HAP-1 (cell line): ENCODE data around the gene NT5DC2.

Source experiments
- DNase-seq, 2 experiments: peaks; one replicate each; pipeline ENCODE4 v3.0.0-alpha.2; 2016 to 2020; ENCODE audit warnings: low spot score in 2 of 2
- H3K27me3 ChIP-seq: fragments of 250-450 bp; sonication (Bioruptor Pico); 2 replicates; pipeline ENCODE4 v1.5.1; 2020; ENCODE audit warnings: low read depth, mild to moderate bottlenecking, moderate library complexity
- H3K36me3 ChIP-seq: fragments of 250-450 bp; sonication (Bioruptor Pico); replicated peaks from 2 replicates; pipeline ENCODE4 v1.5.1; 2020; ENCODE audit warnings: mild to moderate bottlenecking
- H3K4me1 ChIP-seq: fragments of 250-450 bp; sonication (Bioruptor Pico); 2 replicates; pipeline ENCODE4 v1.5.1; 2020; ENCODE audit warnings: mild to moderate bottlenecking
- H3K4me3 ChIP-seq: fragments of 250-450 bp; sonication (Bioruptor Pico); 2 replicates; pipeline ENCODE4 v1.5.1; 2020; ENCODE audit warnings: mild to moderate bottlenecking, moderate library complexity
- H3K9me3 ChIP-seq: fragments of 250-450 bp; sonication (Bioruptor Pico); 2 replicates; pipeline ENCODE4 v1.5.1; 2020; ENCODE audit warnings: mild to moderate bottlenecking, moderate library complexity
- in situ Hi-C: fragments of 300-500 bp; cut with MboI; formaldehyde crosslinking; loops from 3 replicates; pipeline ENCODE4 v1.14.3; 2020; ENCODE audit warnings: low sequenced_read_pairs, inconsistent platforms, mixed read lengths

Gene NT5DC2

DNA sequence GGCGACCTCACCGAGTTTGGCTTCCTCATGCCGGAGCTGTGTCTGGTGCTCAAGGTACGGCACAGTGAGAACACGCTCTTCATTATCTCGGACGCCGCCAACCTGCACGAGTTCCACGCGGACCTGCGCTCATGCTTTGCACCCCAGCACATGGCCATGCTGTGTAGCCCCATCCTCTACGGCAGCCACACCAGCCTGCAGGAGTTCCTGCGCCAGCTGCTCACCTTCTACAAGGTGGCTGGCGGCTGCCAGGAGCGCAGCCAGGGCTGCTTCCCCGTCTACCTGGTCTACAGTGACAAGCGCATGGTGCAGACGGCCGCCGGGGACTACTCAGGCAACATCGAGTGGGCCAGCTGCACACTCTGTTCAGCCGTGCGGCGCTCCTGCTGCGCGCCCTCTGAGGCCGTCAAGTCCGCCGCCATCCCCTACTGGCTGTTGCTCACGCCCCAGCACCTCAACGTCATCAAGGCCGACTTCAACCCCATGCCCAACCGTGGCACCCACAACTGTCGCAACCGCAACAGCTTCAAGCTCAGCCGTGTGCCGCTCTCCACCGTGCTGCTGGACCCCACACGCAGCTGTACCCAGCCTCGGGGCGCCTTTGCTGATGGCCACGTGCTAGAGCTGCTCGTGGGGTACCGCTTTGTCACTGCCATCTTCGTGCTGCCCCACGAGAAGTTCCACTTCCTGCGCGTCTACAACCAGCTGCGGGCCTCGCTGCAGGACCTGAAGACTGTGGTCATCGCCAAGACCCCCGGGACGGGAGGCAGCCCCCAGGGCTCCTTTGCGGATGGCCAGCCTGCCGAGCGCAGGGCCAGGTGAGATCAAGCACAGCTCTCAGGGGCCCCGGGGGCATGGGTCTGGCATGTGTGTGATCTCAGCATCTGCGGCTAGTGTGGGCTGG lies 45.6 kb downstream of the NT5DC2 start:
- no peak for DNase-seq
- in situ Hi-C loops, result no loop called here
- H3K27me3 ChIP-seq, result no peaks in the 10 kb centered on the region
- no peaks in the 10 kb centered on the region for H3K4me1 ChIP-seq
- H3K9me3 ChIP-seq, result no peaks in the 10 kb centered on the region
- H3K4me3 ChIP-seq, result no peak overlapping the region
- peaks cover 72% of the 10 kb centered on the region for H3K36me3 ChIP-seq

DNA sequence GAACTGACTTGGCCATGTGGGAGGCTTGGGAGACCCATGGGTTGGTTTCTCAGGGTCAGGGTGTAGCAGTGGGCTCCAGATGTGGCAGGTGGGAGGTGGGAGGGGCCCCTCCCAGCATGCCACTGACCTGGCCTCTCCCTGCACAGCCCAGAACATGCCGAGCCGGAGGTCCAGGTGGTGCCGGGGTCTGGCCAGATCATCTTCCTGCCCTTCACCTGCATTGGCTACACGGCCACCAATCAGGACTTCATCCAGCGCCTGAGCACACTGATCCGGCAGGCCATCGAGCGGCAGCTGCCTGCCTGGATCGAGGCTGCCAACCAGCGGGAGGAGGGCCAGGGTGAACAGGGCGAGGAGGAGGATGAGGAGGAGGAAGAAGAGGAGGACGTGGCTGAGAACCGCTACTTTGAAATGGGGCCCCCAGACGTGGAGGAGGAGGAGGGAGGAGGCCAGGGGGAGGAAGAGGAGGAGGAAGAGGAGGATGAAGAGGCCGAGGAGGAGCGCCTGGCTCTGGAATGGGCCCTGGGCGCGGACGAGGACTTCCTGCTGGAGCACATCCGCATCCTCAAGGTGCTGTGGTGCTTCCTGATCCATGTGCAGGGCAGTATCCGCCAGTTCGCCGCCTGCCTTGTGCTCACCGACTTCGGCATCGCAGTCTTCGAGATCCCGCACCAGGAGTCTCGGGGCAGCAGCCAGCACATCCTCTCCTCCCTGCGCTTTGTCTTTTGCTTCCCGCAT lies 46.4 kb downstream of the NT5DC2 start:
- in situ Hi-C loops, result no loop called here
- peaks cover 74% of the 10 kb centered on the region for H3K36me3 ChIP-seq
- no peaks in the 10 kb centered on the region for H3K4me1 ChIP-seq

DNA sequence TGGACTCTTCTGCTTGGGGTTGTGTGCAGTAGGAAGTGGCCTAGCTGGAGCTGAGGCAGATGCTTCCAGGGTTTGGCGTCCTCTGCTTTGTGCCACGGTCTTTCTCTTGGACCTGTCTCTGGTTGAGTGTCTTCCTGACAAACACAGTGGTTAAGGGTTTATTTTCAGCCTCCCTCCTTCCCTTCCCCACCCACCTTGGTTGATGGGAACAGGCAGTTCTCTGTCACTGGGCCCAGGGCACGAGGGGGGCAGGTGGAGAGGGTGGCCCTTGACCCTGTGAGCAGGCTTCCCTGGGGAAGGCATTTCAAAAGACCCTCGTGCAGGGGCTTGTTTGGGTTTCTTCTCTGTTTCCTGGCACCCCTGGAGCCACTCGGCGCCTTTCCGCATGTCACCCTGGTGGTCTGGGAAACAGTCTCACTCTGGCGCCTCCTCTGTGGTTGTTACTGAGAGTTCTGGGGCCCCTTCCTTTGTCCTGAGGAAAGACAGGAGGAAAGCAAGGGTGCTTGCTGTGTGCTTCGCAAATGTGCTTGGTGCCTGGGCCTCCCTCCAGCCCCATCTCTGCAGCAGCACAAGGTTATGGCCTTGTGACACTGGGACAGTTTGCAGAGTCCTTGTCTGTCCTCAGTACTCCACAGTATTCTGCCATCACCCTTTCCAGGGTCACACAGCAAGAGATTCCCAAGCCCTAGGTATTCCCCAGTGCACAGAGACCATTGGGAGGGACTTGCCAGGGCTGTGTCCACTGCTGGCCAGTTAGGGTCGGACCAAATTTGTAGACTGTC lies 48.8 kb downstream of the NT5DC2 start:
- Histone ChIP-seq H3K4me3 (no peak overlapping the region), H3K9me3 (no peaks in the 10 kb centered on the region), H3K4me1 (no peaks in the 10 kb centered on the region), H3K27me3 (no peaks in the 10 kb centered on the region), H3K36me3 (peaks cover 74% of the 10 kb centered on the region)
- in situ Hi-C loops, result no loop called here
- no peak for DNase-seq

More for the DNA sequence above, 46.4 kb downstream of the NT5DC2 start:
- DNase-seq, result no peak
- H3K9me3 ChIP-seq, result no peaks in the 10 kb centered on the region
- no peaks in the 10 kb centered on the region for H3K27me3 ChIP-seq
- no peak overlapping the region for H3K4me3 ChIP-seq

DNA sequence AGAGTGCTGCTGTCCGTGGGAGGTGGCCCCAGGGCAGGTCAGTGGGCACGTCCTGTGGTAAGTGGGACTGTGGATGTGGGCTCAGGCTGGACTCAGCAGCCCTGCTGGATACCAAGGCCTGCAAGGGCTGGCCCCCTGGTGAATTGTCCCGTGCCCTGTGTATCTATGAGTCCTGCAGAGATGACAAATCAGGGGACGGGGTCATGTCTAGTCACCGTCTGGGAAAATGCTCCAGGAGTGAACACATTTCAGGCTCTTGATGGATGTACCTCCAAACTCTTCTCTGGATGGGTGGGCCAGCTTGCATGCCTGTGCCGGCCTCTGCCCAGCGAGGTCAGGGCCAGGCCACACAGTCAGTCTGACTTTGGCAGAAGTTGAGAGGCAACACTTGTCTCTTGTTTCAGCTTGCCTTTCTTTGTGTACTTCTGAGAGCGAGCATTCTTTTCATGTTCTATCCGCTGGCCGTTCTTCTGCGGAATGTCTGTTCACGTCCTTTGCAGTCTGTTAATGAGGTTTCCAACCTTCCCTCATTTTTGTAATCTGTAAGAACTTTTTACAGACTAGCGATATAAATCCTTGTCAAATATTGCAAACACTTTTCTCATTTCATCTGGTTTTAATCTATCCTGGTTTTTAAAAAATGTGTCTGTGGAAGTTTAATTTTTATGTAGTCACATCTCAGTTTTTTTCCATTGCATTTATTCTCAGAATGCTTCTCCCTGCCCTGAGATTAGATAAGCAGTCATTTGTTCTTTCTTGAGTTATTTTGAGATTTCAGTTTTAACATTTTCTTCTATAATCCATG lies 49.9 kb downstream of the NT5DC2 start:
- H3K4me1 ChIP-seq, result no peaks in the 10 kb centered on the region
- no peaks in the 10 kb centered on the region for H3K27me3 ChIP-seq
- H3K36me3 ChIP-seq, result peaks cover 74% of the 10 kb centered on the region
- no peaks in the 10 kb centered on the region for H3K9me3 ChIP-seq
- H3K4me3 ChIP-seq, result no peak overlapping the region
- in situ Hi-C loops, result no loop called here
- no peak for DNase-seq

DNA sequence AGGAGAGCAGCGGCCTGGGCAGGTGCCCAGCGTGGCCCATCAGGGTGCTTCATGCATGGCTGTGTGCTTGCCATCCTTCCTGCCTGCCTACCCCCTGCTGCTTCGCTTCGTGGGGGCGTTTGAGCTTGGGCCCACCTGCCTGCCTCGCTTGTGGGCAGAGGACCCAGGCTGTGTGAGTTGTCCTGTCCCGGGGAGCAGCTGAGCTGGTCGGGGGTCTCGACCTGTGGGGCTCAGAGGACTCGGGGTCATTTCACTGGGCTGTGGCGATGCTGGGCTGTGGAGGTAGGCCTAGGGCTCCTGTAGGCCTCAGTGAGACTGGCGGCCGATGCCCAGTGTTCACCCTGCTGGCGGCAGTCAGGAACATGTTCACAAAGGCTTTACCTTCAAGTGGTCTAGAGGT lies 50.6 kb downstream of the NT5DC2 start:
- Histone ChIP-seq H3K4me3 (no peak overlapping the region), H3K36me3 (peaks cover 76% of the 10 kb centered on the region), H3K9me3 (no peaks in the 10 kb centered on the region), H3K4me1 (no peaks in the 10 kb centered on the region), H3K27me3 (no peaks in the 10 kb centered on the region)
- in situ Hi-C loops, result no loop called here
- no peak for DNase-seq

DNA sequence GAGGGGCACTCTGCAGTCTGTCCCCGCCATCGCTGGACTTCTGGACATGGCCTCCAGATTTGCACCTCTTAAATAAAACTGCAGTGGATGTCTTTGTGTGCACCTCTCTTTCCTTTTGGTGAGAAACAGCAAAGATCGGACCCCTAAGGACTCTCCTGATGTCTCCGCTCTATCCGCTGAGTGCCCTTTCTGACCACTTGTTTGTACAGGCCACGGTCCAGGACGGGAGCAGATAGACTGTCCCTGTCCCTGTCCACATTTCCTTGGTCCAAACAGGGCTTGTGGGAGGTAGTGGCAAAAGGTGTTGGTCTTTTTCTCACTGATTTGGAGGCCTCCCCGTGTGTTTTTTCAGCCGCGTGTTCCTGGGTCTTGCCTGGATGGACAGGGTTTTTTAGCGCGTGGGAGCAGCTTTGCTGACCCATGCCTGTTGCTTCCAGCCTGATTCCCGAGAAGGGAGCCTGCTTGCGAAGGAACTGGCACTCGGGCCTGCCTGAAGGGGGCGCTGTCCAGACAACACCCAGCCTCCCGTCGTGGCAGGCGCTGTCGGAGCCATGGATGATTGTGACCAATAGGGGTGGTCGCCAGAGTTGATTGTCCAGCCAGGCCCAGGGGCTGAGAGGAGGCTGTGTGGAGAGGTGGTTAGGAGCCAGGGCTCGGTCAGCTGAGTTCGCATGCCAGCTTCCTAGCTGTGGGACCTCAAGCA lies 51.7 kb downstream of the NT5DC2 start:
- H3K4me1 ChIP-seq, result no peaks in the 10 kb centered on the region
- no peak overlapping the region for H3K4me3 ChIP-seq
- in situ Hi-C loops, result no loop called here
- H3K9me3 ChIP-seq, result no peaks in the 10 kb centered on the region
- no peaks in the 10 kb centered on the region for H3K27me3 ChIP-seq
- H3K36me3 ChIP-seq, result peaks cover 77% of the 10 kb centered on the region
- DNase-seq, result peak in 1 of 2 experiments; percentile 67

DNA sequence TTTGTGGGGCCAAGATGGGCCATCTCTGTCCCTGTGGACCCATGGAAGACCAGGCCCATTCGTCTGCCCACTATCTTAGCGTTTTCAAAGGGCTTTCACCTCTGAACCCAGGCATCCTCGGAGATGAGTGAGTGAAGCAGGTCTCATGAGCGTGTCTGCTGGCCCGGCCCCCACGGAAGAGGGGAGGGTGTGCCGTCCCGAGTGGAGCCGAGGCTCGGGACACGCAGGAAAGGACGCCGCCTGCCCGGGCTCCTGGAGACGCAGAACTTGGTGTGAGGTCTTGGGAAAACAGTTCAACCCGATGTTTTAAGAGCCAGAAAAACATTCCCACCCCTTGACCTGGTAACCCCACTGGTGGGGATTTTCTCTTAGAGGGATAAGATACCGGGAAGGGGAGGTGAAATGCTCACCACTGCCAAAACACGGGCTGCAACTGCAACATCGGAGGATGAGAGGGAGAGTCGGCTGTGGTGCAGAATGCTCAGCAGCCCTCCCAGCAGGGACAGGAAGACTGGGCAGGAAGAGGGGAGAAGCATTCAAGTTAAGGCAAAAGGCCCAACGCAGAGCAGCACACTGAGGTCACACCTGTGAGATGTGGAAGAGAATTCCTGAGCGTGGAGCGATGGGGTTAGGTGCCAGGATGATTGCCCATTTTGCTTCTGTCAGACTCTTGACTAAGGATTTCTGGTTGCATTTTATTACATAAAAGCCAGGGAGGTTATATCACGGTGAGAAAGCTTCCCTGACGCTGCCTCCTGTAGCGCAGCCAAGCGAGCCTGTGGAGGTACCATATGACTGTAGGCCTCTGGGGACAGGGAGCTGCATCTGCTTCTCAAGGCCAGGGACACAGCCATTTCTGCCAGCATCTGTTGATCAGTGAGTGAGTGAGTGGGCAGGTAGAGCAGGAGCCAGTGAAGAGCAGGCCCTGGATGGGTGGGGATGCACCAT lies 52.6 kb downstream of the NT5DC2 start:
- H3K36me3 ChIP-seq, result peaks cover 79% of the 10 kb centered on the region
- no peaks in the 10 kb centered on the region for H3K27me3 ChIP-seq
- H3K4me1 ChIP-seq, result no peaks in the 10 kb centered on the region
- no peaks in the 10 kb centered on the region for H3K9me3 ChIP-seq
- in situ Hi-C loops, result no loop called here
- no peak overlapping the region for H3K4me3 ChIP-seq
- no peak for DNase-seq

DNA sequence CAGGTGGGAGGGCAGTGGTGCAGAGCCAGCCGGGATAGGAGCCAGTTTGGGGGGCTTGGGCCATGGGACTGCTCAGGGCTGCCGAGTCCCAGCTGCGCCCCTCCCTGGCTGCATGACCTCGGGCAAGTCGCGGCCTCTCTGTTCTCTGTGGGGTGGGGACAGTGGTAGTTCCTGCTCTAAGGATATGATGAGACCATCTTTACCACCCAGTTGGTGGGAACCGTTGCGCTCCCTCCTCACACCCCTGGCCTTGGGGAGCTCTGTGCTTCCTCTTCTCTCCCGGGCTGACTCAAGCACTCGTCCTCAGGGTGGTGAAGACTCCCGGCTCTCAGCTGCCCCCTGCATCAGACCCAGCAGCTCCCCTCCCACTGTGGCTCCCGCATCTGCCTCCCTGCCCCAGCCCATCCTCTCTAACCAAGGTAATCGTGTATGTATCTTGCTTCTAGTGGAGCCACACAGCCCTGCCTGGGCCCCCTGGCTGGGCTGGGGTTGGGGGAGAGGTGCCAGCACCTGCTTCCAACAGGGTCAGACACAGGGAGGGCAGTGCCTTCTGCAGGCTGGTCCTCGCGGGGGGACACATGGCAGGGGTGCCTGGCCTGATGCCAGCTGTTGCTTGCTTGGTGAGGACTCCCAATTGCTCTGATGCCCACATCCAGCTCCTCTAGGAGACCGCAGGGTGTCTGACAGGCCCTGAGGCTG lies 53.6 kb downstream of the NT5DC2 start:
- H3K36me3 ChIP-seq, result peaks cover 79% of the 10 kb centered on the region
- in situ Hi-C loops, result no loop called here
- no peak for DNase-seq

DNA sequence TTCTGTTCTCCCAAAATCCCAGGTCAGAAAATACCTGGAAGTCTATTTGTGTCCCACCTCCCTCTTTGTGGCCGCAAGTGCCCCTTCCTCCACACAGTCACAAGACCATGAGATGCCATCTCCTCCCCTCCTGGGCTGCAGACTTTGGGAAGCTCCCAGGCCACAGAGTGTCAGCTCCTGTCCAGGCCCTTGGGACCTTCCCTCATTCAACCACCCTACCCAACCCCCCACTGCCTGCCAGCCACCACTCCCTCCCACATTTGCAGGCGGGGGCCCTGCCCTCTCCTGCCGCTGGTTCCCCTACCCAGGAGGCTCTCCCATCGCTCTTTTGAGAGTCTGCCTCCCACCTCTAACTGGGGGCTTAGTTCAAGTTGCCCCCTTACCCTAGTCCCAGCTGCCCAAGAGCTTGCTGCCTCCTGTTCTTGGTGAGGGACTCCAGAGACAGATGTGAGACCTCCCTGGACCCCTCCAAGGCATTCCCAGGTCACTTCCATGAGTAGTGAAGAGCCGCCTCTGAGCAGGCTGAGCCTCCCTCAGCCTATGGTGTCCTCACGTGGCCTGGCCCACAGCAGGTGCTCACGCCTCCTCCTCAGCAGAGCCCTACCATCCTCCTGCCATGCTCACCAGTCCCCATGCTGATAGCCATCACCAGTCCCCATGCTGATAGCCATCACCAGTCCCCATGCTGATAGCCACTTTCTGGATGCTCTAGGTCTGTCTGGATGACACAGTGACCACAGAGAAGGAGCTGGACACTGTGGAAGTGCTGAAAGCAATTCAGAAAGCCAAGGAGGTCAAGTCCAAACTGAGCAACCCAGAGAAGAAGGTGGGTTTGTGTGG lies 54.4 kb downstream of the NT5DC2 start:
- peaks cover 86% of the 10 kb centered on the region for H3K36me3 ChIP-seq
- no peak for DNase-seq

More for the DNA sequence above, 53.6 kb downstream of the NT5DC2 start:
- H3K4me1 ChIP-seq, result no peaks in the 10 kb centered on the region
- no peak overlapping the region for H3K4me3 ChIP-seq
- H3K9me3 ChIP-seq, result no peaks in the 10 kb centered on the region
- no peaks in the 10 kb centered on the region for H3K27me3 ChIP-seq

DNA sequence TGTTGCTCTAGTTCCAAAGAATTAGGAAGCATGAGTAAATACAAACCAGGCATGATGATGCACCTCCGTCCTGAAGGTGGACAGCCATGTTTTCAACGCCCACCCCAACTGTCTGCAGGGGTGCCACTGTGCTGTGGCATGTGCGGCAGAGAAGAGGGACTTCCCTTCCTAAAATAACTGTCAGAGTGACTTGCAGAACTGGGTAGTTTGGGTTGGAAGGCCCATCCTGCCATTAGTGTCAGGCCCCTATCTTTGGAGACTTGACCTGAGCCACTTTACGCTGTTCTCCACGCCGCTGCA lies 55.9 kb downstream of the NT5DC2 start:
- no peaks in the 10 kb centered on the region for H3K9me3 ChIP-seq
- in situ Hi-C loops, result no loop called here
- H3K27me3 ChIP-seq, result no peaks in the 10 kb centered on the region
- DNase-seq, result no peak
- no peak overlapping the region for H3K4me3 ChIP-seq
- peaks cover 98% of the 10 kb centered on the region for H3K36me3 ChIP-seq
- no peaks in the 10 kb centered on the region for H3K4me1 ChIP-seq

More for the DNA sequence above, 54.4 kb downstream of the NT5DC2 start:
- Histone ChIP-seq H3K4me3 (no peak overlapping the region), H3K27me3 (no peaks in the 10 kb centered on the region), H3K9me3 (no peaks in the 10 kb centered on the region), H3K4me1 (no peaks in the 10 kb centered on the region)
- in situ Hi-C loops, result no loop called here
